GM19468 (cell line): ENCODE measurements around the gene DMD.
"Not testable (repeated sequence)": the region's sequence is repeated elsewhere in the genome, so short reads cannot be mapped to it uniquely, and the experiment has no call there.

ENCODE experiments used
- ATAC-seq: cut with Tn5 transposase; IDR thresholded peaks from one replicate; pipeline ENCODE4 v1.9.1; 2021; ENCODE audit warnings: mild to moderate bottlenecking, moderate library complexity, moderate number of reproducible peaks; ENCODE audit not compliant: unreplicated experiment; ENCODE audit errors: extremely low read depth

DMD gene

GRCh38 chrX:33211356-33212260 lies at the start of gene DMD:
DMD (minus strand) TSS chrX:33211549; CDS start chrX:33211312, 237 bp downstream.
- ATAC-seq, result no peak

GRCh38 chrX:33252306-33252825 lies 41.0 kb upstream of the DMD start:
- no peak for ATAC-seq

DNA sequence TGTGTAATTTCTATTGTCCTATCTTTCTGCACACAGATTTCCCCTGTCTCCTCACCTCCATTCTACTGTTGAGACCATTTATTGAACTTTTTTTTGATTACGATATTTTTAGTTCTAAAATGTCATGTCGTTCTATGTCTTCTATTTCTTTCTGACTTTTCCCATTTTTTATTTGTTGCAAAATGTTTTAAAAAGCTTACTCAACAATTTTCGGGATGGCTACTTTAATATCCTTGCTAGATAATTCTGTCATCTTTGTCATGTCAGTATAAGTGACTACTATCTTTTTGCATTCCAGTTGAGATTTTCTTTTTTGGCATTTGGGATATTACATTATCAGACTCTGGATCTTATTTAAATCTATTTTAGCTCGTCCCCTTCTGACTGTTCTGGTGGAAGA lies 7.5 kb upstream of the DMD start:
- ATAC-seq, result no peak

DNA sequence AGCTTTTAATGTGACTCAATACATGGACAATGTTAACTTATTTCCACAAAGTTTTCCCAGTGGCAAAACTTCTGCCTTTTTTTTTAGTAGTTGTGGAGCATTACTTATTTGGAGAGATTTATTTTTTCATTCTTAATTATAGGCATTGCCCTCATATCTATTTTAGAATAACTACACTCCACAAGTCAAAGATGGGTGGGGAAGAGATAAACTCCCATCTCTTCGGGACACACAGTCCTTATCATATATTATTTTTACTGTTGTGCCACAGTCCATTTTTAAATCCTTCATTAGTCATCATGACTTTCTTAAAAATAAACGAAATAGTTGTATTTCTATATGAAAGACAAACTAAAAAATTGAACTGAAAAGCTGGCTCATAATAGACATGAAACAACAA lies 1.2 kb downstream of the DMD start:
- ATAC-seq, result no peak

DNA sequence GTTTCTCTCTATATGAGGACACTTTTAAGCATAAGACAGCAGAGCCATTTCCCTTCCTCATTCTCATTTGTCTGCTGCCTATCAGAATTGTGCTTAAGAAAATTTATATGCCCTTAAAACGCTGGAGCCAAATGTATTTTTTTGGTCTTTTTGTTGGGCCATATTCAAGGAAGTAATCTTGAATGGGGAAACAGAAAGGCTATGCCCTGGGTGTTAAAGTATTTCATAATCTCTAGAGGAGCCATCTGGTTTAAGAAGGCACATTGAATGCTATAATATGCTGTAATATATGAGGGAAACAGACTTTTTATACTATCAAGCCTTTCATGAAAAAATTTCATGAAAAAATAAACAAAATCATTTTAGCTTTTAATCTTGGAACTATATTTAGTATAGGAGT lies 4.3 kb downstream of the DMD start:
- no peak for ATAC-seq

GRCh38 chrX:33205321-33205720 lies 6.0 kb downstream of the DMD start:
- no peak for ATAC-seq

- no peak for ATAC-seq
These were observed 6.5 kb downstream of the DMD start for GRCh38 chrX:33204889-33205288.

GRCh38 chrX:33198561-33199279 lies 12.6 kb downstream of the DMD start:
- no peak for ATAC-seq

DNA sequence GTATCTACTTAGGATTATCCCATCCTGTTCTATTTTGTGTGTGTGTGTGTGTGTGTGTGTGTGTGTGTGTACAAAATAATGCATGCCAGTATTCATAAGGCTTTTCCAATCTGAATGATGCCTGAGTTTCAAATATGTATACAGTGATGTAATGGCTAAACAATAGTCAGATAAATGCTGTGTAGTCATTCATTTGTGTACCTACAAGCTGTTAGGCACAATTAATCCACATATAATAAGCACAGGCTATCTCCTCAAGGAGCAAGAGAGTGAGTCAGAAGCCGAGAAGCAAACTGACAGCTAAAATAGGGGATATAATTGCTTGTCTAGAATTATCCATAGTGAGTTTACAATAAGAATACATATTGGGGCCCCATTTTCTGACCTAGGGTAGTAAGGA lies 15.7 kb downstream of the DMD start:
- no peak for ATAC-seq

- ATAC-seq, result no peak
These were observed 16.4 kb downstream of the DMD start for GRCh38 chrX:33194876-33195433.

- ATAC-seq, result no peak
These were observed 17.1 kb downstream of the DMD start for GRCh38 chrX:33194289-33194688.

DNA sequence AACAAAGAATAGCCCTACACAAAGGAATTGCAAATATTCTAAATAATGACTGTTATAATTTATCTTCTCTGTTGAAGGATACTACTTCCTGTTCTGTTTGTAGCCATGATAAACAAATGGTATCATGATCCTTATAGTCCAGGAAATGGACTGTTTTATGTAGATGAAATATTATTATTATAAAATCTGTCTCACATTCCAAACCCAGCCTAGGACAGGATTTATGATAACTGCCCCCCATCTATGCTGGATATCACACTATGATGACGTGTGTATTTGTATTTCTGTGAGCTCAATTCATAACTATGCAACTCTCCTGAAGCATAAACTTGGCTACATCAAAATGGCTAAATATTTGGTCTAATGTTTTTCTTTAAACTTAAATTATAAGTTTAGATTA lies 21.3 kb downstream of the DMD start:
- ATAC-seq, result no peak

GRCh38 chrX:33188881-33189280 lies 22.5 kb downstream of the DMD start:
- no peak for ATAC-seq

DNA sequence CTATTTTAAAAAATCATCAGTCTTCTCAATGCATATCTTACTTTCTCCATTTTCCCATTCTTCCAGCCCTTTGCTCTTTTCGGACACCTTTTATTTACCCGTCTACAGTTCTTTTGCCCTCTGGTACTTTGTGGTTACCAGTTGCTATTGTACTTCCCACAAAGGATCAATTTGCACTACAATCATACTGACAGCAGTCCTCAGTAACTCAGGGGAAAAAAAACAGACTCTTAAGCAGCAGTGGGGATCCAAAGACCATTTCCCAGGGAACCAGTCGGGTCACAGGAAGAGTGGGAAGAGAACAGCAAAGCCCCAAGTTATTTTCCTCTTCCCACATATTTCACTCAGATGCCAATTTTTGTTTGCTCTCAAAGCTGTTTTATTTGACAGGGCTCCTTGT lies 23.1 kb downstream of the DMD start:
- ATAC-seq, result no peak

DNA sequence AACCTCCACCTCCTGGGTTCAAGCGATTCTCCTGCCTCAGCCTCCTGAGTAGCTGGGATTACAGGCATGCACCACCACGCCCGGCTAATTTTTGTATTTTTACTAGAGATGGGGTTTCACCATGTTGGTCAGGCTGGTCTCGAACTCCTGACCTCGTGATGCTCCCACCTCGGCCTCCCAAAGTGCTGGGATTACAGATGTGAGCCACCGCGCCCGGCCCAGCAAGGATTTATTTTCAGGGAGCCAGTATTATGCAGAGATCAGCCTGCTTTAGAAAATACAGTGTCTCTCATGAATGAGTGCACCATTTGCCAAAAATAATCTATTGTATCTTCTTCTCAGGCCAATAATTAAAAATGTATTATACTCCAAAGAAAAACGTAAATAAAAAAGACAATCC lies 26.5 kb downstream of the DMD start:
- ATAC-seq, result not testable (repeated sequence)

DNA sequence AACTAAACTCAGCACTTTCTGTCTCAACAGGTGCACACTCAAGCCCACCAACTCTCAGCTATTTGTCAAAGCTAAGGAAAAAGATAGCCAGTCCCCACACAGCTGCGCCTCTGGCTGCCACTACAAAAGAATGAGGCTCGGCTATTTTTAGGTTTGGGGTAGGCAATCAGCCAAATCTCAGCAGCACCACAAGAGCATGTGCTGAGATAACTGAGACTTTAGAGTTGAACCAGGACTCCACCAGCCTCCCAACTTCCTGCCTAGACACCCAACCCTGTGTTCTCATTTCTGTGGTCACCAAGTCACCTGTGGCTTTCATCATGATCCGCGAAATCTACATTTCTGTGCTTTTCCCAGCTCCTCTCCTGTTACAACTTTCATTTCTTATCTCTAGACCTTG lies 28.0 kb downstream of the DMD start:
- no peak for ATAC-seq

GRCh38 chrX:33178690-33179089 lies 32.7 kb downstream of the DMD start:
- no peak for ATAC-seq

DNA sequence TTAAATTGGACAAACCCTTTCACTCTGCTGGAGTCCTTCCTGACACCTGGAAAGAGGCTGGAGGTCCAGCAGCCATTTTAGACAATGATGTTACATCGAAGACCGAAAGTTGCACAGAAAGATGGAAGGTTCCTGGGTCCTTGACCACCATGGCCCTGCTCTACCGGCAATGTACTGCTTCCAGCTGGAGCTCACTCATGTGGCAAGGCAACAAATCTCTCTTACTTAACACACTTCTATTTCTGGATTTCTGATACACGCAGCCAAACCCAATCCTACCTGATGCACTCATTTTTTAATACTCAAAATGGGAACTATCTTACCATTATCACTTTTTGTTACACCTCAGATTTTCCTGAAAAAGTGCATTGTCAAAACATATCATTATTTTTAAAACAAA lies 33.1 kb downstream of the DMD start:
- ATAC-seq, result no peak

DNA sequence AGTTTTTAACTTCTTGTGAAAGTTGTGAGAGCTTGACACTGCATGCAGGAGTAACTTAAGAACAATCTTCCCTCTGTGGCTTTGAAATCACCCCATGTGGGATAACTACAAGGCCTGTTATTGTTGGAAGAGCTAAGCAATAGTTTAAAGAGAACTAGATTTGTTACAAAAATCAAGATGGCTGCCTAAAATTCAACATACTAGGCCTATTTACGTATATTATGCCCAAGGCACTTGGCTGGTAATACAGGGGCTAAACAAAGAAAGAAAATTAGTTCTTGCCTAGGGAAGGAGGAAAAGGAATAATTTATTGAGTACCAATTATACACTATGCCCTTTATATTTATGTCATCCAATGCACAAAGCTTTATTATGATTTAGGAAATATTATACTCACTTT lies 36.1 kb downstream of the DMD start:
- ATAC-seq, result no peak

- no peak for ATAC-seq
These were observed 40.3 kb downstream of the DMD start for GRCh38 chrX:33171041-33171440.

GRCh38 chrX:33161829-33162228 lies 49.5 kb downstream of the DMD start:
- ATAC-seq, result no peak
